ENCODE measurements around the gene ARHGEF39.
"Not testable (repeated sequence)": the region's sequence is repeated elsewhere in the genome, so short reads cannot be mapped to it uniquely, and the experiment has no call there.

Gene ARHGEF39

DNA sequence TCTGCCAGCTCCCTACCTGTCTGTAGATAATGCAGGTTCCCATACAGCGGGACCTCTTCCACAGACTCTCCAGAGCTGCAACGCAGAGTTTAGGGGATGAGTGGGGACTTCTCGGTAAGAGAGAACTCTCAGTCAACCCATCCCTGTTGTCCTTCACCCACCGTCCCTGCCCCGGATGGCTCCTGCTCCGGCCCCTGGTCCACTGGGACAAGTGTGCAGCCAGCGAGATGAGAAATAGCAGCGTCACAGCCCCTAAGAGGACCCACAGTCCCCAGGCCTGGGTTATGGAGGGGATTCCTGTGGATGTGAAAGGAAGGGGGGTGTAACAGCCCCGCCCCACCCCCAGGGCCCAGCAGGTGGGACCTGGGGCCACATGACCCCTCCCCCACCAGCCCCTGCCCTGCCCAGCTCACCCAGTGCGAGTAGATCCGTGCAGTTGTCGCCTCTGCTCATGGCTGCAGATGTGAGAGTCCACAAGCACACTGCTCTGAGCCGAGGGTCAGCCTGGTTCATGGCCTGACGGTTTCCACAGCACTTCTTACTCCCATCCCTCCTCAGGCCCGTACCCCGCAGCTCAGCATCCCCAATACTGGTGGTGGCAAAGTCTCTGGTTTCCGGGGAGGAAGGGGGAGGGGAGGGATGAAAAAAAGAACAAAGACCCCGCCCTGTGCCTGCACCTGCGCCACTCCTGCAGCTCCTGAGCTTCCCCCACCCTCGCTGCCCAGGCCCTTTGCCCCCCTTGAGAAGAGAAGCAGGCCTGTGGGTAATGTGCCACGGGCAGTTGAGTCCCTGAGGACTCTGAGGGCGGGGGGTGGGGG, 14.4 kb downstream of the ARHGEF39 start, which contains the start of gene SIT1:
Gene SIT1 (minus strand): TSS at position 591 of the 818 bp plus-strand sequence. CDS start 78 bp downstream, at position 513.
- DNase-seq (ENCODE audit: low read depth) = no peak

DNA sequence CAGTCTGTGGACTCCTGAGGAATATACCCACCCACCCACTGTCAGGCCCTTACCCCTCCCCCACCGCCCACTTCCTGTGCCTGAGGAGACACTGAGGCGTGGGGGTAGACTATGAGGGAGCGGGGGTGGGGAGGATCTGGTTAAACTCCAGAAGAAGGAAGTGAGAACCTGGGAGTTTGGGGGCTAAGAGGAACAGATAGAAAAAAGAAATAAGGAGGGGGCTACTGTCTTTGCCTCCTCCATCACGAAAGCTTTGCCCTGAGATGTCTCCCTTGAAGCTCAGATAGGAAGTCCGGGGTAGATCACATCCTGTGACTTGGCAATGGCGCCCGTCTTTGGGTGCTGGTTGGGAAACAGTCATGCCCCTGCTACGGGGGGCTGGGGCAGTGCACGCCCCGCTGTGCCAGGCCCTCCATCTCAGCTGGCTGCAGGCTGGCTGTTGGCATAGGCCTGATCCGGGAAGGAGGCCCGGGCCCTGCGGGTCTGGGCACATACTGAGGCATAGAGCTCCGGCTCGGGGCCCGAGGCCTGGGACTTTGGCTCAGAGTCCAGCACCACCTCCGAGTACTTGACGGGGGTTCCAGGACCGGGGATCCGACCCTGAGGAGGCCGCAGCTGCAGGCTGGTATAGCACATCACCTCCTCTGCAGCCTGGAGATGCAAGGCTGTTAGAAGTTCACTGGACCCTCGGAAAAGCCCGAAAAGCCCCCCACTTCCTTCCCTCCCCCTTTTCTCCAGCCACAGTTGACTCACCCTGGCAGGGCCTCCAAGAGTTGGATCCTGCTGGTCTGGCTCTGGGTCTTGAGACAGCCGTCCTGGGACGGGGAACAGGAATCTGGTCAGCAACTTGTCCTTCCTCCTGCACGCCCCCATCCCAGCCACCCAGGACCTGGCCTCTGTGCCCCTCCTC, 15.3 kb downstream of the ARHGEF39 start:
- no peak for DNase-seq (ENCODE audit: low read depth)

DNA sequence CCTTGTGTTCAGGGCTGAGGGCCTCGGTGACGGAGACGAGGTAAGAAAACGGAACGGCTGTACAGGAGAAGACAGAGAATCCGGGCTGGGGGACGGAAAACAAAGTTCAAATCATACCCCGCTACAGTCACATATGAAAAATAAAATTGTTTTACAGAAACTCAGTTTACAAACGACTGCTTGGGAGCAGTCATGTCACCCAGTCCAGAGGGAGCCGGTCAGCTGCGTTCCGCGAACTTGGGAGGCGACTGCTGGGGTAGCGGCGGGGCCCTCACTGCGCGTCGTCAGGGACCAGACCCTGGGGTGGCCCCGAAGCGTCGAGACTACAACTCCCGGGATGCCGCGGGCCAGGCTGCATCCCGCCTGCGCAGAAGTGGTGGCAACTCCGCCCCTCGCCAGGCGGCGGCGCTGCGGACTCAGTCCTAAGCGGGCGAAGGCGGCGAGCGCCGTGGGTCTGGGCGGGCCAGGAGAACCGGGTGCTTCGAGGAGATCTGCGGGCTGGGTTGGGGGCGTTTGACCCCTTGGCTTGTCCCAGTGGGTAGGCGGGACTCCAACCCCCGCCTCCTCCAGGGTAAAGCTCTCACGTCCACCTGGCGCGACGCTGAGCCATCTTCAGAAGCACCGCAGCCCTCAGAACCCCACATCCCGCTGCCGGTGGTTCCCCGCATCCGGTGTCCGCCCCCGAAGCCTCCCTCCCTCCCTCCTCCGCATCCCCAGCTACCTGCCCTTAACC, 18.3 kb downstream of the ARHGEF39 start:
- DNase-seq (ENCODE audit: low read depth) = peak; percentile 89

DNA sequence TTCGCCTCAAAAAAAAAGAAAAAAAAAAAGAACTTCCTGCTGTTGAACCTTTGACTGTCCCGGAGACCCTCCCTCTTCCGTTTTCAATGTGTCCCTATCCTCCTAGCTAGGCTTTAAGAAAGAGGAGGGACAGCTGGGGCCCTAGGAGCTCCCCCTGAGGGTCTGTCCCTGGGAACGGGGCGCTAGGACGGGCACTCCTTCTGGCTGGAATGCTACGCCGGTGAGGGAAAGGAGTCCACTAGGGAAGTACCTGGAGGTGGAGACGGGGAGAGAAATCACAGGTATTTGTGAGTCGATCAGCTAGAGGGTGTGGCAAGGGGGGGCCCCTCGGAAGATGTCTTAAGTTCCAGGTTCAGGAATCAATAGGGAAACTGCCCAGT, 18.9 kb downstream of the ARHGEF39 start:
- DNase-seq (ENCODE audit: low read depth) = no peak

DNA sequence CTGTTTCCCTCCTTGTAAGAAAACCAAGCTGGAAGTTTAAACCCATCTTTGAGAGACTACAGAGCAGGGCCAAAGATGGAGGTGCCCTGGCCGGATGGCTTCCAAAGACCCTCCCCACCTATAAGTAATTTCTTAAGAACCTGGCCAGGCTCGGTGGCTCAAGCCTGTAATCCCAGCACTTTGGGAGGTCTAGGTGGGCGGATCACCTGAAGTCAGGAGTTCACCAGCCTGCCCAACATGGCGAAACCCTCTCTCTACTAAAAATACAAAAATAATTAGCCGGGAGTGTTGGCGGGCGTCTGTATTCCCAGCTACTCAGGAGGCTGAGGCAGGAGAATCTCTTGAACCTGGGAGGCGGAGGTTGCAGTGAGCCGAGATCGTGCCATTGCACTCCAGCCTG, 19.3 kb downstream of the ARHGEF39 start:
- not testable (repeated sequence) for DNase-seq (ENCODE audit: low read depth)

DNA sequence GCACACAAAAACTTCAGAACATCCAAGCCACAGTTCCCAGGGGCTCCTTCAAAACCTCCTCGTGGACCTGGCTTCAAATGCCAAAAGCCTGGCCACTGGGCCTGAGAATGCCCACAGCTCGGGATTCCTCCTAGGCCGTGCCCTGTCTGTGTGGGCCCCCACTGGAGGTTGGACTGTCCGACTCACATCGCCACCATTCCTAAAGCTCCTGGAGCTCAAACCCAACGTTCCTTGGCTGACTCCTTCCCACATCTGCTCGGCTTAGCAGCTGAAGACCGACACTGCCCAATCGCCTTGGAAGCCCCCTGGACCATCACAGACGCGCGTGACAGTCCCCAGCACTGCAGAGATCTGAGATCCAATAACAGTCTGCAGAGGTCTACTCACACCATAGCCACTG, 21.9 kb downstream of the ARHGEF39 start:
- no peak for DNase-seq (ENCODE audit: low read depth)

DNA sequence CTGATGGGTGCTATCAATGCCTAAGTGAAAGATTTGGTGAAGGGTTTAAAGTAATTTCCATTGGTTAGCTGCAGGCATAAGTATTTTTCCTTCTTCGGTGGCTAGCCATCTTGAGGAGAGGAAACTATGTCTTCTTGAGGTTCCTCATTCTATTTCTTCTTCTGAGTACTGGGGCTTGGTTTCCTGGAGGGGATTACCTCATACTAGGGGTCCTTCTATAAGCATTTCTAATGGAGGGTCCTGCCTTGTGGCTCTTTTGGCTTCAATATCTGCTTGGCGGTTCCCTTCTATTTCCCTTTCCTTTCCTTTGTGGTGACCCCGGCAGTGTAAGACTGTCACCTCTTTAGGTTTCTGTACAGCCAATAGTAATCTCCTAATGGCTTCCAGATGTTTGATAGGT, 23.5 kb downstream of the ARHGEF39 start:
- DNase-seq (ENCODE audit: low read depth) = not testable (repeated sequence)

DNA sequence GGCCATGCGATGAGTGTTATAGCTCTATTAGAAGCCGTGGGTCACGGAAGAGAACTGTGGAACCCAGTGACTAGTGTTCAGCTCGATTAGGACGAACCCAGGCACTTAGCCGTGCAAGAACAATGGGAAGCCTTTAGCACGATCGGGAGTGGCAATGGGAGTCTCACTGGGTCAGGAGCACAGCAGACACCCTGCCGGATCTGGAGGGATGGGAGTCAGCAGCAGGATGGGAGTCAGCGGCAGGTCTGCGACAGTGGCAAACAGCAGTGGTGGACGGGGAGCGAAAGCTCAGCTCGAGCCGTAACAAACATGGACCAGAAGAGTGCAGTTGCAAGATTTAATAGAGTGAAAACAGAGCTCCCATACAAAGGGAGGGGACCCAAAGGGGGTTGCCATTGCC, 24.6 kb downstream of the ARHGEF39 start:
- DNase-seq (ENCODE audit: low read depth) = not testable (repeated sequence)

DNA sequence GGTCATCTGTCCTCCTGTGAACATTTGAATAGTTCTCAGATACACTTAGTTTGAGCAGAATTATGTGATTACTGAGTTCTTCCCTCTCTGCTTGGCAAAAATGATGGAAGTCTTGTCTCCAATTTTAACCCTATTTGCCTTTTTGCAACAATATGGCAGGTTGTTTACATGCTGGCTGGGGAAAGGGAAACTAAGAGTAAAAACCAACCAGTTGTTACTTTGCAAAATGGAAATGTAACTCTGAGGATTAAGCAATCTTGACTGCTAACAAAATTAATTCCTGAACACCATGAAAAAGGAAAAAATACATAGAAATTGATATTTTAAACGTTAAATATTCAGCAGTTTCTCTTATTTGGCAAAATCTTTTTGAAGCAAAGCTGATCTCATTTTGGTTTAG, 25.4 kb downstream of the ARHGEF39 start:
- DNase-seq (ENCODE audit: low read depth) = no peak

DNA sequence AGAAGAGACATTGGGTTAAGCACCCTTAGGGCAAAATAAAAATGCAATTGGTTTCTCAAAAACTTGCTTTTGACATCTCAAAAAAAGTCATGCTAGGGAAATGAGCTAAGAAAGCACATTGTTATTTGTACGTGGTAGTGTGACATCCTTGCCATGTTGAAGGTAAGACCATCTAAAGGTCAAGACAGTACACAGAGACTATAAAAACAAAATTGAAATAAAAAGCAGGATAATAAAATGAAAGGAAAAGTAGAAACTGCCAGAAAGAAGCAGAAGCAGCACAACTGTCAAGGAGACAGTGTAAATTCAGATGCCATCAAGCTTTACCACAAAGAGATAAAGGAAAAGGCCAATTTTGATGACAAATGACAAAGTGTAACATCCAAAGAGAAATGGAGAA, 25.8 kb downstream of the ARHGEF39 start:
- DNase-seq (ENCODE audit: low read depth) = not testable (repeated sequence)

DNA sequence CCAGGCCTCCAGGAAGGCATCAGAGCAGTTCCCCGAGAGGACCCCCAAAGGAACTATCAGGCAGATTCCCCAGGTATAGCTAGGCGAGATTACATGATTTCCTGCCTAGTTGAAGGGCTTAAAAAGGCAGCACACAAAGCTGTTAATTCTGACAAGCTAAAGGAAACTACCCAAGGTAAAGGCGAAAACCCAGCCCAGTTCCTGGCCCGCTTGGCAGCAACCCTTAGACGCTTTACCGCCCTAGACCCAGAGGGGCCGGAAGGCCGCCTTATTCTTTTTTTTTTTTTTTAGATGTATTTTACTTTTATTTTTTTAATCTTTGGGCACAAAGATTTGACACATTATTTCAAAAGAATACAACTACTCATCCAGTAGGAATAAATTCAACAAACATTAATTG, 26.2 kb downstream of the ARHGEF39 start:
- not testable (repeated sequence) for DNase-seq (ENCODE audit: low read depth)

DNA sequence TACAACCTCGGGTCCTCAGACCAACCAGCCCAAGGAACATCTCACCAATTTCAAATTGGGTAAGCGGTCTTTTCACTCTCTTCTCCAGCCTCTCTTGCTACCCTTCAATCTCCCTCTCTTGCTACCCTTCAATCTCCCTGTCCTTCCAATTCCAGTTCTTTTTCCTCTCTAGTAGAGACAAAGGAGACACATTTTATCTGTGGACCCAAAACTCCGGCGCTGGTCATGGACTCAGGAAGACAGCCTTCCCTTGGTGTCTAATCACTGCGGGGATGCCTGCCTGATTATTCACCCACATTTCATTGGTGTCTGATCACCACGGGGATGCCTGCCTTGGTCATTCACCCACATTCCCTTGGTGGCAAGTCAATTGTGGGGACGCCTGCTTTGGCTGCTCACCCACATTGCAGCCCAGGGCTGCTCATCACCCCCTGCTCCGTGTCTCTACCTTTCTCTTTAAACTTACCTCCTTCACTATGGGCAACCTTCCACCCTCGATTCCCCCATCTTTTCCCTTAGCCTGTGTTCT, 27.5 kb downstream of the ARHGEF39 start:
- DNase-seq (ENCODE audit: low read depth) = not testable (repeated sequence)

DNA sequence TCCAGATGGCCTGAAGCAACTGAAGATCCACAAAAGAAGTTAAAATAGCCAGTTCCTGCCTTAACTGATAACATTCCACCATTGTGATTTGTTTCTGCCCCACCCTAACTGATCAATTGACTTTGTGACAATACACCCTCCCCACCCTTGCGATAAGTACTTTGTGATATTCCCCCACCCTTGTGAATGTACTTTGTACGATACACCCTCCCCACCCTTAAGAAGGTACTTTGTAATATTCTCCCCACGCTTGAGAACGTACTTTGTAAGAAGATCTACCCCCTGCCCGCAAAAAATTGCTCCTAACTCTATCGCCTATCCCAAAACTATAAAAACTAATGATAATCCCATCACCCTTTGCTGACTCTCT, 28.1 kb downstream of the ARHGEF39 start:
- not testable (repeated sequence) for DNase-seq (ENCODE audit: low read depth)

DNA sequence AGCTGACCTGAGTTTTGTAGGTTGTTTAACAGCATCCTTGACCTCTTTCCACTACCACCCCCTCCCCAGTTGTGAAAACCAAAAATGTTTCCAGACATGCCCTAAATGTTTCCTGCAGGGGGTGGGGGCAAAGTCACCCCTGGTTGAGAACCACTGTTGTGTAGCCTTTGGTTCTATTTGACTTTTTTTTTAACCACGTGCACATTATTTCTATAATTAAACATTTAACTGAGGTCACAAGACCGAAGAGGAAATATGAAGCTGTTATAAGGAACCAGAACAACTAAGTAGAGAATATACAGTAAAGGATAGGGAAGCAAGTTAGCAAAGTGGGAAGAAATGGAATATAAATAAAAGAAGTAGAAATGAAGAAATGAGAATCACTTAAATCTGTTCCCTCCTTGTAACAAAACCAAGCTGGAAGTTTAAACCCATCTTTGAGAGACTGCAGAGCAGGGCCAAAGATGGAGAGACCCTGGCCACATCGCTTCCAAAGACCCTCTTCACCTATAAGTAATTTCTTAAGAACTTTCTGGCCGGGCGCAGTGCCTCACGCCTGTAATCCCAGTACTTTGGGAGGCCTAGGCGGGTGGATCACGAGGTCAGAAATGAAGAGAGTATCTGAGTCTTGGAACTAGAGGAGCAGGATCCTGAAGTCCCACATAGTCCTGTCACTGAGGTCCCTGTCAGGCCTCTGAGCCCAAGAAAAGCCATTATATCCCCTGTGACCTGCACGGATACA, 28.7 kb downstream of the ARHGEF39 start:
- DNase-seq (ENCODE audit: low read depth) = no peak

DNA sequence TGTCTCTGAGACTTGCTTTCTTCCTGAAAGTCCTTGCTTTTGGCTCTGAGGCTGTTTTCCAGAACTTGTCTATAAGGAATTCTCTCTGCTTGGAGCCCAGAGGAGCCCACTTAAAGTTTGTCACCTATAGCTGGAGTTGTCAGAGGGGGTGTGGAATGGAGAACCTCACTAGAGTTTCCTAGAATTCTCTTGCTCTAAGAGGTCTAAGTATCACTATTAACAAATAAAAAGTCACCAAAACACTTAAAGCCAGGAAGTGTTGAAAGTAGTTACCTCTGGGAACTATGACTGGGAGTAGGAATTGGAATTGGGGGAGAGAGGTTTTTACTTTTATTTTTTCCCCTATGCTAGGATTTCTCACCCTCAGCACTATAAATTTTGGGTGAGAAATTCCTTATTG, 29.3 kb downstream of the ARHGEF39 start:
- no peak for DNase-seq (ENCODE audit: low read depth)

DNA sequence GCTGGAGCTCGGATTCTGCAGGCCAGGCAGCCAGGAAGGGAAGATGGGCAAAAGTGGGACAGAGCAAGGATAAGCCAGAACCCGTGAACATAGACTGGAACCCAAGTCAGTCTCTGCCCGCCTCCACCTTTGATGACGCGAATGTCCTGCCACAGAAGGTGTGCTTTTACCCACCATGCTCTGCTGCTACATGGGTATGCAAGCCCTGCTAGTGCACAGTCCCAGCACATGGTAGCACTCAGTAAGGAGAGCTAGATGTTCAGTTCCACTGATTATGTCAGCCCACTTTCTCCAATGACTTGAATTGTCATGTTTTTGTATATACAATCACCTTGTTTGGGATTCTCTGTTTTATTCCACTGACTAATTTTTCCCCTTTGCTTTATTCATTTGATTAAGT, 35.4 kb downstream of the ARHGEF39 start:
- no peak for DNase-seq (ENCODE audit: low read depth)

DNA sequence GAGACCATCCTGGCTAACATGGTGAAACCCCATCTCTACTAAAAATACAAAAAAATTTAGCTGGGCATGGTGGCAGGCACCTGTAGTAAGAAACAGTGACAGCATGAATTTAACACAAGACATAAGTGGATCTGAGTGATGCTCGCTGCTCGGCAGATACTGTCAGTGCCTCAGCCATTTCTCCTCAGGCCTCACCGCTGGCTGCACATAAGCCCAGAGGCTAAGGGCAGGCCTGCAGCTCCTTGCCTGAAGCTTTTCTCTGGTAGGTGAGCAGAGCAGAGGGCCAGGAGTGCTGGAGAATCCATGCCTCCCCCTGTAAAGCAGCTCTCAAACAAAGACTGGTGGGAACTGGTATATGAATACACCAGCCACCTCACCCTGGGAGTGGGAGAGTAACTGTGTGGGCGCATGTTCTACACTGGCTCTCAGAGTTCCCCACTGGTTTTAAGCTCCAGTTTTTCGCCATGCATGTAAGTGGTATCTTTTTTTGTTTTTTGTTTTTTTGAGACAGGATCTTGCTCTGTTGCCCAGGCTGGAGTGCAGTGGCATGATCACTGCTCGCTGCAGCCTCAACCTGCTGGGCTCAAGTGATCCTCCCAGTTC, 36.5 kb downstream of the ARHGEF39 start:
- no peak for DNase-seq (ENCODE audit: low read depth)

DNA sequence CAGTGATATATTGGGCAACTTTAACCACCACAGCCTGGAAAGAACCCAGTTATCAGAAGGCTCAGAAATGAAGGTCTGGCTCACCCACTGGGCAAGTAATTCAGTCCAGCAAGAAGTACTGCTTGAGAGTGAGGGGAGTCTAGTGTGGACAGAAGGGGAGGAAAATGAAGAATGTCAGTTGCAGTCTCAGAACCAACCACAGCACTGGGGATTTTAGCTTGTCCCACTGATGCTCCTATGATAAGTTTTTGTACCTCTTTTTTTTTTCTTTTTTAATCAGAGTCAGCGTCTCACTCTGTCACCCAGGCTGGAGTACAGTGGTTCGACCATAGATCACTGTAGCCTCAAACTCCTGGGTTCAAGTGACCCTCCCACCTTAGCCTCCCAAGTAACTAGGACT, 37.4 kb downstream of the ARHGEF39 start:
- DNase-seq (ENCODE audit: low read depth) = no peak

DNA sequence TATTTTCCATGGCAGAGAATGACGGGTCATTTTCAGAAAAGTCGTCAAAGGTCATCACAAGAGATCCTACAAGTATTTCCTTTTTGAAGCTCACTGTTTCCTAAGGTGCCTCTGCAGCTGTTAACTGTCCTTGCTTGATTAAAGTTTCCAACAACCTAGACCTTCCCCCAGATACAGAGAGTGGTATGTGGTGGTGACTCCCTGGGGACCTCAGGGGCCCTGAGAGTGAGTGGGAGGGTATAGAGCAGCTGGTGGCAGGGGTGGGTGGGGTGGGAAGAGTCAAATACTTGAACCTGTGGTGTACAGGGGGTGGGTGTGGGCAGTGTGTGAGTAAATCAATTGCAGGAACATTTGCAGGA, 45.2 kb downstream of the ARHGEF39 start:
- no peak for DNase-seq (ENCODE audit: low read depth)

DNA sequence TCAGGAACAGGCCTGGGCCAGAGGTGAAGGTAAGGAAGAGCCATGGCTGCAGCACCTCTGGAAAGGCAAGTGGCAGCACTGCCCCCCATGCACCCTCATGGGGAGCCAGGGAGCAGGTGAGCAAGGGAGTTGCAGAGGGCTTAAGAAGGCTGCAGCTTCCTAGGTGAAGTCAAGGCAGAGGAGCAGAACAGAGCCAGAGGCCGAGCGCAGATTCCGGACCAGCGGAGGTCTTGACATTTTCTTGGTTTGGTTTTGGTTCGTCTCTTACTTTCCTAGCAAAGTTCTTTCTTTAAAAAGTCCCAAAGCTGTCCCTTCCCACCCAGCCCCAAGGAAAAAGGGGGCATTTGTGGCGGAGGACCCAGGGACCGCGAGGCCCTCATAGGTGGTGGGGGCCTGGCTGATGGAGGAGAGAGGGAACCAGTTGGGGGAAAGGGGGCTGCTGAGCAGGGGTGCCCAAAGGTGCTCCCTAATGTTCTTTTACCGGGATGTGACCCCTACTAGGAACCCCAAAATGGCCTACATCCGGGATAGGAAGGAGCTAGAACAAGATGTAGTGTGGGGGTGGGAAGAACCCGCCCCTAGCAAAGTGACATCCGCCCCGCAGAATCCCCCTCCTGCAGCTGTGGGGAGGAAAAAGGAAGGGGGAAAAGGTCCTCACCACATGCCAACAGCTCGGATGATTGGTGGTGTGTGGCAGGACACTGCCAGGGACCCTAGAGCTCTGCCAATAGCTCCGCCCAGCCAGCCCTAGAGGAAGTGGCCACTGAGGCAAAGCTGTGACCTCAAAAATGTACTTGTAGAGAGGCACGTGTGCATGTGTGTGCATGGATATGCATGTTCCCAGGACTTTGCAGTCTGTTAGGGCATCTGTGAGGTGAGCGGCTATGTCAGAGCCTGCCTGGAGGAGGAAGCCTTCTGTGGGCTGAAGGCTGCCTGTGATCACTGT, 45.9 kb downstream of the ARHGEF39 start:
- DNase-seq (ENCODE audit: low read depth) = no peak
